ENCODE data around the gene PHACTR3. TPM values are rescaled to one million over a fixed set of nuclear protein-coding genes. Genes with fewer than 3 reads are reported as not detected.

Gene PHACTR3
- total RNA-seq, 1 experiment from 2014 or later = 30.6 TPM

DNA sequence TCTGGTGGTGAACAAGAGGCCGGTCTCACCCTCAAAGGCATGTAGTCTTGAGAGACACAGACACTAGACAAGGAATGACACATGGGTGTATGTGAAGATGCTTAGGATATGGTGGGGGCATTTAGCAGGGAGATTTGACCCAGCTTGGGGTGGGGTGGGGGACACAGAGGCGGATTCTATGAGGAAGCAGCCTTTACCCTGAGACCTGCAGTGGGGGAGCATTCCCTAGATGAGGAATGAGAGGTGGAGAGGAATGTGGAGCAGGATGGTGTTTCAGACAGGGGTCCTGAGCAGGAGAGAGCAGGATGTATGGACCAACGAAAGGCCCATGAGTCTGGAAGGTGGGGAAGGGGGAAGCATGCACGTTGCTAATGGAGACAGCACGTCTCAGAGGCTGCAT lies 57.8 kb downstream of the PHACTR3 start:
- Histone ChIP-seq H3K36me3 (ENCODE audit: low read depth, low read length) (no peaks in the 10 kb centered on the region), H3K27ac (ENCODE audit: low read length) (no peak overlapping the region), H3K4me3 (ENCODE audit: low read length) (no peak overlapping the region), H3K27me3 (ENCODE audit: low read length) (peaks cover 72% of the 10 kb centered on the region), H4K20me1 (ENCODE audit: low read length) (no peaks in the 10 kb centered on the region), H3K4me1 (ENCODE audit: insufficient read depth, low read length) (no peaks in the 10 kb centered on the region), H2AFZ (ENCODE audit: low read length) (no peak overlapping the region), H3K9me3 (ENCODE audit: low read length) (0 out of 2 replicates have a peak, but pooled peaks cover 7% of the 10 kb centered on the region), H3K9me2 (replicated peaks; ENCODE audit: low read length) (no peaks in the 10 kb centered on the region), H3K79me2 (ENCODE audit: low read length) (no peaks in the 10 kb centered on the region), H3F3A (ENCODE audit: low read length, unreplicated experiment) (no peaks in the 10 kb centered on the region), H3K4me2 (ENCODE audit: low read length) (no peak overlapping the region), H3K9ac (ENCODE audit: low read length) (no peak overlapping the region)
- no peak for ATAC-seq
- DNase-seq = no peak
- TF ChIP-seq EZH2 (IDR thresholded peaks at IDR 0.05; ENCODE audit: low read length, unreplicated experiment) = no peak
- TF ChIP-seq, protein P1, sequence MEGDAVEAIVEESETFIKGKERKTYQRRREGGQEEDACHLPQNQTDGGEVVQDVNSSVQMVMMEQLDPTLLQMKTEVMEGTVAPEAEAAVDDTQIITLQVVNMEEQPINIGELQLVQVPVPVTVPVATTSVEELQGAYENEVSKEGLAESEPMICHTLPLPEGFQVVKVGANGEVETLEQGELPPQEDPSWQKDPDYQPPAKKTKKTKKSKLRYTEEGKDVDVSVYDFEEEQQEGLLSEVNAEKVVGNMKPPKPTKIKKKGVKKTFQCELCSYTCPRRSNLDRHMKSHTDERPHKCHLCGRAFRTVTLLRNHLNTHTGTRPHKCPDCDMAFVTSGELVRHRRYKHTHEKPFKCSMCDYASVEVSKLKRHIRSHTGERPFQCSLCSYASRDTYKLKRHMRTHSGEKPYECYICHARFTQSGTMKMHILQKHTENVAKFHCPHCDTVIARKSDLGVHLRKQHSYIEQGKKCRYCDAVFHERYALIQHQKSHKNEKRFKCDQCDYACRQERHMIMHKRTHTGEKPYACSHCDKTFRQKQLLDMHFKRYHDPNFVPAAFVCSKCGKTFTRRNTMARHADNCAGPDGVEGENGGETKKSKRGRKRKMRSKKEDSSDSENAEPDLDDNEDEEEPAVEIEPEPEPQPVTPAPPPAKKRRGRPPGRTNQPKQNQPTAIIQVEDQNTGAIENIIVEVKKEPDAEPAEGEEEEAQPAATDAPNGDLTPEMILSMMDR (conservative IDR thresholded peaks at IDR 0.05; ENCODE audit: low read depth, low read length) = no peak
- no peak for TF ChIP-seq EZH2phosphoT487 (IDR thresholded peaks at IDR 0.05; ENCODE audit: borderline replicate concordance, low read length)
- CTCF ChIA-PET = no interaction called here
- BruUV-seq (replicated peaks) = no TSS peak
- POLR2A ChIA-PET (ENCODE audit: unreplicated experiment) = no interaction called here
- intact Hi-C loops (cut with micrococcal nuclease) = no loop called here

DNA sequence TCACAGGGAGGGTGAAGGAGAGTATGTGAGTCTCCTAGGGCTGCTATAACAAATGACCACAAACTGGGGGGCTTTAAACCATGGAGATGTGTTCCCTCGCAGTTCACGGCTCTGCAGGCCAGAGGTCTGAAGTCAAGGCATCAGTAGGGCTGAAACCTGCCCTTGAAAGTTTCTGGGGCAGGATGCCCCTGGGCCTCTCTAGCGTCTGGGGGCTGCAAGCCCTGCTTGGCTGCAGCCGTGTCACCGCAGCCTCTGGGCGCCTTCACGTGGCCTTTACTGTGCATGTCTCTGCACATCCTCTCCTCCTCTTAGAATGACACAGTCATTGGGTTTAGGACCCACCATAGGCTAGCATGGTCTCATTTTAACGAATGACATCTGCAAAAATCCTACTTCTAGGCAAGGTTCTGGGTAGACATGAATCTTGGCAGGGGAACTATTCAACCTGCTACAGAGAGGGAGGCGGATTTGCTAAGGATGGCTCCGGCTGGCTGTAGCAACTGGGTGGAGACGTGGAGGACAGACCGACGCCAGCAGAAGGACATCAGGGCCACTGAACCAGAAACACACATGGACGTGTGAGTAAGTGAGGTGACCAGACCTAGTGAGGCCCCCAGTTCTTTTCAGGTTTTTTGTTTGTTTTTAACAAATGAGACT lies 58.6 kb downstream of the PHACTR3 start:
- intact Hi-C loops (cut with micrococcal nuclease) = no loop called here
- peaks cover 81% of the 10 kb centered on the region for H3K27me3 ChIP-seq (ENCODE audit: low read length)
- no peak overlapping the region for H3K27ac ChIP-seq (ENCODE audit: low read length)
- CTCF ChIA-PET = no interaction called here
- H4K20me1 ChIP-seq (ENCODE audit: low read length) = no peaks in the 10 kb centered on the region
- H3F3A ChIP-seq (ENCODE audit: low read length, unreplicated experiment) = no peaks in the 10 kb centered on the region
- DNase-seq (no peak), ATAC-seq (no peak)
- H3K36me3 ChIP-seq (ENCODE audit: low read depth, low read length) = no peaks in the 10 kb centered on the region
- no peaks in the 10 kb centered on the region for H3K9me2 ChIP-seq (replicated peaks; ENCODE audit: low read length)
- H3K4me1 ChIP-seq (ENCODE audit: insufficient read depth, low read length) = no peaks in the 10 kb centered on the region
- no peak overlapping the region for H3K9ac ChIP-seq (ENCODE audit: low read length)
- H3K79me2 ChIP-seq (ENCODE audit: low read length) = no peaks in the 10 kb centered on the region
- POLR2A ChIA-PET (ENCODE audit: unreplicated experiment) = no interaction called here
- no peaks in the 10 kb centered on the region for H3K9me3 ChIP-seq (ENCODE audit: low read length)
- H2AFZ ChIP-seq (ENCODE audit: low read length) = no peak overlapping the region
- H3K4me2 ChIP-seq (ENCODE audit: low read length) = no peak overlapping the region
- TF ChIP-seq, protein P1 (conservative IDR thresholded peaks at IDR 0.05; ENCODE audit: low read depth, low read length) = no peak
- no peak for TF ChIP-seq EZH2 (IDR thresholded peaks at IDR 0.05; ENCODE audit: low read length, unreplicated experiment)
- TF ChIP-seq EZH2phosphoT487 (IDR thresholded peaks at IDR 0.05; ENCODE audit: borderline replicate concordance, low read length) = no peak
- H3K4me3 ChIP-seq (ENCODE audit: low read length) = no peak overlapping the region
- BruUV-seq (replicated peaks) = no TSS peak

DNA sequence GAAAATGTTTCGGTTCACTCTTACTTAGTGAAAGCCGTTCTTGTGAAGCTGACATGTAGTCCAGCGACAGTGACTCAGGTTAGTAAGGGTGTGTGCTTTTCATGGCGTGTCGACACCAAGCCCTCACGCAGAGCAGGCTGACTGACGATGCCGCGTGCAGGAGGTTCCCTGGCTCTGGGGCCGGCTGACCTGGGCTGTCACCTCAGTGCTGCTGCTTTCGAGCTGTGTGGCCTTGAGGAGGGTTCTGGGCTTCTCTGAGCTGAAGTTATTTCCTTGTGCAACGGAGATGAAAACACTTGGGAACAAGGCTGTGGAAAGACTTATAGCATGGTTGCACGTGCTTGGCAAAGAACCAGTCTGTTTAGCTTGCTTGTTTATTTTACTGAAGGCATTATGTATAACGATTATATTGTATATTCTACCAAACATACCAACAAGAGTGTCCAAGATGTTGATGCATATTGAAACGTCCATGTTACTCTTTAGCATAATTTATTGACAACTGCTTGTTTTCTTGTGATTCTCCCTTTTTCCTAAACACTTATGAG lies 59.2 kb downstream of the PHACTR3 start:
- no peaks in the 10 kb centered on the region for H3K79me2 ChIP-seq (ENCODE audit: low read length)
- no TSS peak for BruUV-seq (replicated peaks)
- H3K27ac ChIP-seq (ENCODE audit: low read length) = no peak overlapping the region
- no peaks in the 10 kb centered on the region for H3F3A ChIP-seq (ENCODE audit: low read length, unreplicated experiment)
- ChIA-PET POLR2A (ENCODE audit: unreplicated experiment) (no interaction called here), CTCF (no interaction called here)
- no peak overlapping the region for H2AFZ ChIP-seq (ENCODE audit: low read length)
- no peak for ATAC-seq
- H3K27me3 ChIP-seq (ENCODE audit: low read length) = peaks cover 87% of the 10 kb centered on the region
- no peak overlapping the region for H3K4me3 ChIP-seq (ENCODE audit: low read length)
- H3K9me2 ChIP-seq (replicated peaks; ENCODE audit: low read length) = no peaks in the 10 kb centered on the region
- no peaks in the 10 kb centered on the region for H3K9me3 ChIP-seq (ENCODE audit: low read length)
- DNase-seq = no peak
- no peak overlapping the region for H3K4me2 ChIP-seq (ENCODE audit: low read length)
- no peaks in the 10 kb centered on the region for H3K4me1 ChIP-seq (ENCODE audit: insufficient read depth, low read length)
- no peaks in the 10 kb centered on the region for H4K20me1 ChIP-seq (ENCODE audit: low read length)
- TF ChIP-seq EZH2phosphoT487 (IDR thresholded peaks at IDR 0.05; ENCODE audit: borderline replicate concordance, low read length) (no peak), EZH2 (IDR thresholded peaks at IDR 0.05; ENCODE audit: low read length, unreplicated experiment) (no peak)
- TF ChIP-seq, protein P1 (conservative IDR thresholded peaks at IDR 0.05; ENCODE audit: low read depth, low read length) = no peak
- intact Hi-C loops (cut with micrococcal nuclease) = no loop called here
- no peak overlapping the region for H3K9ac ChIP-seq (ENCODE audit: low read length)
- H3K36me3 ChIP-seq (ENCODE audit: low read depth, low read length) = no peaks in the 10 kb centered on the region
